Measurements from ENCODE around the gene CREG2.

The CREG2 gene

GRCh38 chr2:101426822-101427221, 39.5 kb upstream of the CREG2 start:
- TF ChIP-seq SIN3A (IDR thresholded peaks at IDR 0.05; ENCODE audit: borderline replicate concordance, insufficient read depth, low read length) (no peak), FOXP2 (optimal IDR thresholded peaks at IDR 0.05; ENCODE audit: borderline replicate concordance, extremely low read depth, extremely low read length, insufficient read depth) (no peak), TAF1 (IDR thresholded peaks at IDR 0.05; ENCODE audit: borderline replicate concordance, insufficient read depth, low read length) (no peak), REST (IDR thresholded peaks at IDR 0.05; ENCODE audit: insufficient read depth in 1 of 2, low read depth in 2 of 2, low read length in 2 of 2) (no peak), POLR2AphosphoS5 (IDR thresholded peaks at IDR 0.05; ENCODE audit: low read depth, low read length) (no peak)

- TF ChIP-seq REST (IDR thresholded peaks at IDR 0.05; ENCODE audit: insufficient read depth in 1 of 2, low read depth in 2 of 2, low read length in 2 of 2) (no peak), FOXP2 (optimal IDR thresholded peaks at IDR 0.05; ENCODE audit: borderline replicate concordance, extremely low read depth, extremely low read length, insufficient read depth) (no peak), POLR2AphosphoS5 (IDR thresholded peaks at IDR 0.05; ENCODE audit: low read depth, low read length) (no peak), TAF1 (IDR thresholded peaks at IDR 0.05; ENCODE audit: borderline replicate concordance, insufficient read depth, low read length) (no peak), SIN3A (IDR thresholded peaks at IDR 0.05; ENCODE audit: borderline replicate concordance, insufficient read depth, low read length) (no peak)
Measured at GRCh38 chr2:101420623-101421022, 33.3 kb upstream of the CREG2 start.

- TF ChIP-seq TAF1 (IDR thresholded peaks at IDR 0.05; ENCODE audit: borderline replicate concordance, insufficient read depth, low read length) (no peak), REST (IDR thresholded peaks at IDR 0.05; ENCODE audit: insufficient read depth in 1 of 2, low read depth in 2 of 2, low read length in 2 of 2) (no peak), POLR2AphosphoS5 (IDR thresholded peaks at IDR 0.05; ENCODE audit: low read depth, low read length) (no peak), FOXP2 (optimal IDR thresholded peaks at IDR 0.05; ENCODE audit: borderline replicate concordance, extremely low read depth, extremely low read length, insufficient read depth) (no peak), SIN3A (IDR thresholded peaks at IDR 0.05; ENCODE audit: borderline replicate concordance, insufficient read depth, low read length) (no peak)
Measured at GRCh38 chr2:101419096-101419663, 31.9 kb upstream of the CREG2 start.

- no peak for TF ChIP-seq POLR2AphosphoS5 (IDR thresholded peaks at IDR 0.05; ENCODE audit: low read depth, low read length)
- no peak for TF ChIP-seq SIN3A (IDR thresholded peaks at IDR 0.05; ENCODE audit: borderline replicate concordance, insufficient read depth, low read length)
- no peak for TF ChIP-seq TAF1 (IDR thresholded peaks at IDR 0.05; ENCODE audit: borderline replicate concordance, insufficient read depth, low read length)
- TF ChIP-seq FOXP2 (optimal IDR thresholded peaks at IDR 0.05; ENCODE audit: borderline replicate concordance, extremely low read depth, extremely low read length, insufficient read depth) = no peak
- TF ChIP-seq REST (IDR thresholded peaks at IDR 0.05; ENCODE audit: insufficient read depth in 1 of 2, low read depth in 2 of 2, low read length in 2 of 2) = no peak
Measured at GRCh38 chr2:101418460-101419095, 31.3 kb upstream of the CREG2 start.
